AG09319 (cell line): ENCODE data around the gene NAPEPLD.
"Not testable (repeated sequence)": the region's sequence is repeated elsewhere in the genome, so short reads cannot be mapped to it uniquely, and the experiment has no call there.

ENCODE experiments used
- DNase-seq: peaks from one replicate; pipeline ENCODE4 v3.0.0-alpha.2; 2010; ENCODE audit warnings: low read depth; ENCODE audit errors: extremely low read depth
- TF ChIP-seq, protein P1 (sequence below): IDR thresholded peaks from 2 replicates; pipeline ENCODE4 v1.5.1; 2011; ENCODE audit warnings: low read depth, mild to moderate bottlenecking, inconsistent platforms, low read length, moderate library complexity

The NAPEPLD gene

DNA sequence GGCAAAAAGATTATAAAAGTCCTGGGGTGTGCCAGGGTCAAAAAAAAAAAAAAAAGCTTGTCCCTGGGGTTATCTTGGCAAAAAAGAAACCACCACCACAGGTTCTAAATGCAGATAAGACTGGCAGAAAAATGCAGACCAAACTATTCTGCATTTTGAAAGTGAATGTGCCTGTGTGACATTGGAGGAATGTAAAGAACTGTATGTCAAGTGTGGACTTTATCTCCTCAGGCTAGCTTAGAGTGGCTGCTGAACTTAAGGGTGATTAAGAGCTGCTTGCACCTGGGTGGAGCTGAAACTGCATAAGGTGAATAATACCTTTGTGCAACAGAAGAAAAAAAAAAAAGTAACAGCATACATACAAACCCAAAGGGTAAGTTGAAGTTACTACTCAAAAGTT, 1.3 kb upstream of the NAPEPLD start:
- TF ChIP-seq, protein P1, sequence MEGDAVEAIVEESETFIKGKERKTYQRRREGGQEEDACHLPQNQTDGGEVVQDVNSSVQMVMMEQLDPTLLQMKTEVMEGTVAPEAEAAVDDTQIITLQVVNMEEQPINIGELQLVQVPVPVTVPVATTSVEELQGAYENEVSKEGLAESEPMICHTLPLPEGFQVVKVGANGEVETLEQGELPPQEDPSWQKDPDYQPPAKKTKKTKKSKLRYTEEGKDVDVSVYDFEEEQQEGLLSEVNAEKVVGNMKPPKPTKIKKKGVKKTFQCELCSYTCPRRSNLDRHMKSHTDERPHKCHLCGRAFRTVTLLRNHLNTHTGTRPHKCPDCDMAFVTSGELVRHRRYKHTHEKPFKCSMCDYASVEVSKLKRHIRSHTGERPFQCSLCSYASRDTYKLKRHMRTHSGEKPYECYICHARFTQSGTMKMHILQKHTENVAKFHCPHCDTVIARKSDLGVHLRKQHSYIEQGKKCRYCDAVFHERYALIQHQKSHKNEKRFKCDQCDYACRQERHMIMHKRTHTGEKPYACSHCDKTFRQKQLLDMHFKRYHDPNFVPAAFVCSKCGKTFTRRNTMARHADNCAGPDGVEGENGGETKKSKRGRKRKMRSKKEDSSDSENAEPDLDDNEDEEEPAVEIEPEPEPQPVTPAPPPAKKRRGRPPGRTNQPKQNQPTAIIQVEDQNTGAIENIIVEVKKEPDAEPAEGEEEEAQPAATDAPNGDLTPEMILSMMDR, result no peak
- DNase-seq, result no peak

DNA sequence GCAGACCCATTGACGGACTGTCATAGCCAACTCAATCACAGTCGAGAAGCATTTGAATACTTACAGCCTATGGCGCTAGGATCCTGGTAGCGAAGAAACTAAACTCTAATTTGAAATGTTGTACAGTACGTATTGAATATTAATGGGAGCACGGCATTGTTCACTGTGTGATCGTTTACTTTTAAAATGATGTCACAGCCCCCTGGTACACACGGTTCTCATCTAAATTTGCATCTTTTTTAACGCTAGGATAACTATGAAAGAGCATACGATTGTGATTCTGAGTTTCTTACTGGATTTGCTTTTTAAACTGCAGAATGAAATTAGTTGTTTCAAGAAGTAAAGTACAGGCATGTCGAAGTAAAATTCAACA, 895 bp upstream of the NAPEPLD start:
- TF ChIP-seq, protein P1, result no peak
- DNase-seq, result no peak

GRCh38 chr7:103148131-103148993, 537 bp downstream of the NAPEPLD start:
- TF ChIP-seq, protein P1, result no peak
- no peak for DNase-seq

DNA sequence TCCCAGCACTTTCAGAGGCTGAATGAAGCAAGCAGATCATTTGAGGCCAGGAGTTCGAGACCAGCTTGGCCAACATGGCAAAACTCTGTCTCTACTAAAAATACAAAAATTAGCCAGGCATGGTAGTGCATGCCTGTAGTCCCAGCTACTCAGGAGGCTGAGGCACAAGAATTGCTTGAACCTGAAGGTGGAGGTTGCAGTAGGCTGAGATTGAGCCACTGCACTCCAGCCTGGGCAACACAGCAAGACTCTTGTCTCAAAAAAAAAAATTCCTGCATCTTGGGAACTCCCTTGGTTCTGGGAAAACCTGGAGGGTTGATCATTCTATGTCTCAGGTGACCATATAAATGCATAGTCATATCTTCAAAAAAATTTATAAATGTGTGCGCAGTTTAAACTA, 4.1 kb downstream of the NAPEPLD start:
- not testable (repeated sequence) for DNase-seq

DNA sequence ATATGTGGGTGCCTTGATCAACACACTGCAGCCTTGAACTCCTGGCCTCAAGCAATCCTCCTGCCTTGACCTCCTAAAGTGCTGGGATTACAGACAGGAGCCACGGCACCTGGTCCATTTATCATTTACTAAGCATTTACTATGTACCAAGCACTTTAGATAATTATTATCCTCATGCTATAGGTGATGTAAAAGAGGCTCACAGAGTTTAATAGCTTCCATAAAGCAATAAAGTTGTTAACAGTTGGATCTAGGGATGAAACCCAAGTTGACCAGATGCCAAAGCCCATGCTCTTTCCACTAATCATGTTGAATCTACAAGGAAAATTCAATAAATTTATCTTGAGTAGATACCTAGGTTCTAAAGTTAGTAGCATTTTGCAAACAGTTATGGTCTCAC, 5.0 kb downstream of the NAPEPLD start:
- TF ChIP-seq, protein P1, result no peak
- no peak for DNase-seq

- no peak for DNase-seq
- TF ChIP-seq, protein P1, result no peak
These were observed 6.4 kb downstream of the NAPEPLD start for GRCh38 chr7:103142494-103142893.

DNA sequence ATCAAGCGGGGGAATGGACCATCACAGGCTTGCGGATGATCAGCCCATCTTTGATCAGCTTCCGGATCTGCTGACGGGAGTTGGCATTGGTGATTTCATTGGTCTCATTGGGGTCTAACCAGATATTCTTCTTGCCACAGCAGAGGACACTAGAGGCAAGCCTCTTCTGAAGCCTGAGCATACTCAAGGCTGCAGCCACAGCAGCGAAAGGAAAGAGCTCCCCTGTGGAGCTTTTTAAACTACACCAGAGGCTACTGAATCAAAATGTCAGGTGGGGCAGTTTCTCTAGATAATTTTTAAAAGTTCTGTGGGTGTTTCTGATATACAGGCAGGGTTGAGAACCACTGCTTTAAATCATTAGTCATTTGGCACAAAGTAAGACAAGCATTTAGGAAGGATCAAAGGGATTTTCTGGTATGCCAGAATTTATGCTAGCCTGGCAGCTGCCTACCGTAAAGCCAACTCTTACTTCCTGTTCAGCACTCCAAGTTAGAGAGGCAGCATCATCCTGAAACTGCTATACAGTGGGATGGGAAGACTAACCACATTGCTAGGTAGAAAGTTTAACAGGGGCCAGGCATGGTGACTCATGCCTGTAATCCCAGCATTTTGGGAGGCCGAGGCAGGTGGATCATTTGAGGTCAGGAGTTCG, 7.0 kb downstream of the NAPEPLD start:
- no peak for DNase-seq

More for the DNA sequence above, 7.0 kb downstream of the NAPEPLD start:
- TF ChIP-seq, protein P1, result no peak
